Frontal cortex (tissue), 4 donors: ENCODE results near the gene STARD13. TPM values are rescaled to one million over a fixed set of nuclear protein-coding genes. Genes with fewer than 3 reads are reported as not detected.

Experiments
- DNase-seq, 2 donors: peaks; one replicate each; pipeline ENCODE4 v3.0.0; 2012; ENCODE audit warnings: low spot score in 2 of 2
- FAIRE-seq: peaks from 2 replicates; lab custom pipeline; 2012; peaks lifted over from hg19 to GRCh38; lab: Jason Lieb, UNC
- total RNA-seq: library from RNA; depleted of rRNA; stranded (reverse); fragments of >200 nt; gene quantifications from one replicate; pipeline ENCODE4 v1.2.3, GENCODE V29; 2014
- donor health status: control.
- donor health status: control.
- donor health status: control.

STARD13 gene
- total RNA-seq, 1 donor from 2014 or later = 6.5 TPM

DNA sequence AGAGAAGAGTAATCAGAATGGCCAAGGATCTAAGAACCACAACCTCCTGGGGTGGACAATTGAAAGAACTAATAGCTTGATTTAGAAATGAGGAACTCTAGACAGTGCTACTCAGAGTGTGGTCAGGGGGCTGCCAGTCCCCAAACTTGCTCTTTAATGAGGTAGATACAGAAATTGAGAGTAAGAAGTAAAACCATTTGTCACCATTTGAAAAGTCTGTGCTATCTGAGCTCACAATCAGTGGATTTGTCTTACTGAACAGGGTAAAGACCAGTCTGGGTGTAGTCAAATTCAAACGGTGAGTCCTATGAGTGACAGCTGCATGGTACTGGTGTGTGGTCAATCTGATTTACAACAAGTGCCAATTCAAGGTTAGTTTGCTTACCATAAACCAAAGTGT is 150.5 kb downstream of the STARD13 start:
- DNase-seq (no peak), FAIRE-seq (no peak)

DNA sequence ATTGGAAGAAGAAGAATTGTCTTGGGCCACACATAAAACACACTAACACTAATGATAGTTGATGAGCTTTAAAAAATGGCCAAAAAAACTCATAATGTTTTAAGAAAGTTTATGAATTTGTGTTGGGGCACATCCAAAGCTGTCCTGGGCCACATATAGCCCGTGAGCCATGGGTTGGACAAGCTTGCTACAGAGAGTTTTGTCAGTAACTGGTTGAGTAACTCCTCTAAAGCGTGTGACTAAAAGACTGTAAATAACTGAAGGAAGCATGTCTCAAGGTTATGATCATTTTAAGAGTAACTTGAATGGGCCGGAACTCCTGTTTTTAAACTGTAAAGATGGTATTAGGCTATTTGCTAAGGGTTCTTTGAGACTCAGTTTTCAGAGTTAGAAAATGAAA is 151.3 kb downstream of the STARD13 start:
- DNase-seq (no peak), FAIRE-seq (no peak)

DNA sequence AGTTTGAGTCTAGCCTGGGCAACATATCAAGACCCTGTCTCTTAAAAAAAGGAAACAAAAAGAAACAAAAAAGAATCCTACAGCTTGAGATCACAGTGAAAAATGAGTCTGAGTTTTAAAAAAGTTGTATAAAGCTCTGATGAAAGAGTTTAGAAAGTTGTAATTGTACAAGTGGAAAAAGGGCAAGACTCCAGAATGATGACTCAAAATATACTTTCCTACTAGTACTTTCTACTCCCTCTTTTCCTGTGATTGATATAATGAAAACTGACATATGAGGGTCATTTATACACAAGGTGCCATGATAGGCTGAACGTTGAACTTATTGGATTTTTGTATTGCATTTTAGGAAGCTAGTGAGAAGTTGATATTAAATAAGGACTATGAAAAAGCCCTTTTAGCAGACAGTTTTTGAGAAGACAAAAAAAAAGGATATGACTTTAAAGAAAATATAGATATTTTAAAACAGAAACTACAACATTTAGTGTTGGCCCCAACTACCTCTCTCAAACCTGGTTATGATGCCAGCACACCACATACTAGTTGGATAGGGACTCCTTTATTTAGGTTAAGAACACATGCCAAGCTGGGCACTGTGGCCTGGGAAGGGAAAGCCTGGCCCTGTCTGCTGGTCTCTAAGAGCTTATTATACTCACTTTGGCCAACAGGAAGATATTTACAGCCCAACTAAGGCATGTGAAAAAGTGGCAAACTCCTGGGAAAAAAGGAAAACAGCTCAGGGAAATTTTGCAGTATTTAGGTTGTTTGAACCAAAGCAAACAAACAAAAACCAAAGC is 152.7 kb downstream of the STARD13 start:
- FAIRE-seq (no peak), DNase-seq (no peak)

DNA sequence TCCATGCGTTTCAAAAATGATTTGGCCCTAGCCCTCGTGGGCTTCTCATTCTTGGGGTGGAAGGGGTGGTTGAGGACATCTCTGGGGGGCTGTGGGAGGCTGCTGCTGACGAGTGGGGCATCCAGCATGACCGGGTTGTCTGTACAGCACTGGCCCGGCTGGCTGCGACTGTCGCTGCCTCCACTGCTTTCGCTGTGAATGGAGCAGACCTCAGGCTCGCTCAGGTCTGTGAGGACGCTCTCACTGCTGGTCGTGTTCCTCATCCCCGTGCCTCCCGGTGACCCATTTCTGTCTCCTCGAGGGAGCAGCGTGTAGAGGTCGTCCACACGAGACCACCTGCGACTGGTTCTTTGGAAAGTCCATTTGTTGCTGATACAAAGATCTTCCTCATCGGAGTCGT is 155.7 kb downstream of the STARD13 start:
- DNase-seq (no peak), FAIRE-seq (no peak)

DNA sequence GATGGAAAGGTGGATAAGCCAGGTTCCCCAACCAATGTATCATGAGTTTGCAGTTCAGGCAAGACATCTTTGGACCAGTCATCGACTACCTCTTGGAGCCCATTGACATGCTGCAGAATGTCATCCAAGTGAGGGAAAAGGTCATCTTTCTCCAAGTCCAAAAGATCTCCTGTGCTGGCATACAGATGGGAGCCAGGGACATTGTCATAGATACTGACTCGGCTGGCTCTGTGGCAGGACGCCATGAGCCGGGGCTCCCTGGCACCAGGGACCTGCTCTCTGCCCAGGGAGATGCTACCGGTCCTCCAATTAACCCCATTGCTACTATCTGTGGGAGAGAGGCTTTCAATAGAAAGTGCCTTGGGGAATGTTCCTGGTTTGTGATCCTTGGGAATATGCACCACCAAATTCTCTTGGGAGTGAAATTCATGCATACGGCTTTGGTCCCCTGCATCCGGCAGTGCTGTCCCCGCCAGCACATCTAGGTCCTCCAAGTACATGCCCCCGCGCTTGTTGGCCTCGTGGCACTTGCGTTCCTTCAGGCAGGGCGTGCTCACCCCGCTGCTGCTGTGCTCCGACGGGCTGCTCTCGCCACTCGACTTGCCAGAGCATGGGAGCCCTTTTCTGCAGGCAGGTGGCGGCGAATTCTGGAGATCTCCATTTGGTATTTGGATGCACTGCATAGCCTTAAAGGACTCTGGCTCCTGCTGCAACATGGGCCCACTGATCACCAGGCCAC is 156.3 kb downstream of the STARD13 start:
- no peak for DNase-seq
- FAIRE-seq = no peak

DNA sequence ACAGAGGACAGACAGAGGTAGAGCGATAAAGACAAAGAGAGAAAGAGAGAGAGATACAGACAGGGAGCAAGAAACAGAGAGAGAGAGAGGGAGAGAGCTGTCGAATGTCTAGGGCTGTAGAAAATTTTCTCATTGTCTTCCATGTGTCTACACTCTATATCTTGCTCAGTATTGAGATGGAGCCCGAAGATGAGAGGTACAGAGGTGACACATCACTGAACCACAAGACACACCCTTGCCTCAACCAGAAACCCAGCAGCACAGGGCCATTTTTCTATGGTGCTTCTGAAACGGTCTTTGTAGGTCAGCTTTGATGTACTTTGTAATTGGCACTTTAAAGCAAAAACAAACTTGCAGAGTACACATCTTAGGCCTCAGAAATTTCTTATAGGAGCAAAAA is 157.4 kb downstream of the STARD13 start:
- FAIRE-seq = no peak

DNA sequence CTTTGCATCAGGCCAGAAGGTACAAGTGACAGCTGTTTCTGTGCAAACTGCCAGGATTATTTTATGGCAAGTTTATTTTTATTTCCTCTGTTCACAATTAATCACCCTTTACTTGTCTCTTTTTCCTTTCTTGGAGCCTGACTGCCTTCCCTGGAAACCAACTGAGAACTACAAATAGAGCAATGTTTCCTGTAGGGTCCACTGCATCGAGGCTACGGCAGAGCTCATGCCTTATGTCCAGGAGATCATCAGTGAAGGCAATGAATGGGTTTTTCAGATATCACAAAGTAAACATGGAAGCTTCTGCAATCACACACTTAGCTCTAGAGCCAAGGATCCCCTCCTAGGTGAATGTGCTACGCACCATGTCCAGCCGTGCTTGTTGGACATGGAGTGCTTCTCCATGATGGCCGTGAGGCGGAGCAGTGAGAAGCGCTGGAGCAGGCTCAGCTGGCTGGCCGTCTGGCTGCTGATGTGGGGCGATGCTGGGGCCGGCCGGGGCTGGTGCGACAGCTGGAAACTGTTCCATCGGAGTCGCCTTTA is 158.5 kb downstream of the STARD13 start:
- FAIRE-seq = no peak

More for the DNA sequence above, 157.4 kb downstream of the STARD13 start:
- no peak for DNase-seq

DNA sequence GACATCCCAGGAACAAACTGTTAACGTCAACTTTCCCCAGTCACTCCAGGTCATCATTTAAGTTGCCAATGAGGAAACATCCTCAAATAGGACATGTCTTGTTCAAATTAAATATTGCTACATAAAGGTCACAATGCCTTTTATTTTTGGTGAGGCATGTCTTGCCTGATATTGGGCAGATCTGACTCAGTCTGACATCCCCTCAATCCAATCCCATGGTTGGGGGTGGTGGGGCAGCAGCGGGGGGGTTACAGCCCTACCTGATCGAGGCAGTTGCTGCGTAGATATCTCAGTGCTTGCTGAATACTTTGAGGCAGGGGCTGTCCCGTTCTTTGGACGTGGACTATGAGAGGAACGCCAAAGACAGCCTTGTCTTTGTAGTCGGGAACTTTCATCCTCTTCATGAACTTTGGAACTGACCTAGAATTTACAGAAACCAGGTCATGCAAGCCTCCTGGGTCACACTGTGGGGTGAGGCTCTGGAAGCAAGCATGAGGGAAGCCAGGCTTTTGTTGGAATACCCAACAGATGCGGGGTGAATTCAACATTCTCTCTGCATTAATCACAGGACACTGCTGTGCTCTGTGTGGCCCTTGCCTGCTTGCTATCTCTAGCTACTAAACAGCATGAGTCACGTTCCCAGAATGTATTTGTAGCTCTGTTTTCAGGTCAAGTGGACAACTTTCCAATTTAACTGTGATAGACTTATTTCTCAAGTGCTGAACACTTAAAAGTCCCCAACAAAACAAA is 159.6 kb downstream of the STARD13 start:
- DNase-seq (peak in 1 of 2 donors; percentile 43), FAIRE-seq (no peak)

More for the DNA sequence above, 158.5 kb downstream of the STARD13 start:
- DNase-seq = no peak

DNA sequence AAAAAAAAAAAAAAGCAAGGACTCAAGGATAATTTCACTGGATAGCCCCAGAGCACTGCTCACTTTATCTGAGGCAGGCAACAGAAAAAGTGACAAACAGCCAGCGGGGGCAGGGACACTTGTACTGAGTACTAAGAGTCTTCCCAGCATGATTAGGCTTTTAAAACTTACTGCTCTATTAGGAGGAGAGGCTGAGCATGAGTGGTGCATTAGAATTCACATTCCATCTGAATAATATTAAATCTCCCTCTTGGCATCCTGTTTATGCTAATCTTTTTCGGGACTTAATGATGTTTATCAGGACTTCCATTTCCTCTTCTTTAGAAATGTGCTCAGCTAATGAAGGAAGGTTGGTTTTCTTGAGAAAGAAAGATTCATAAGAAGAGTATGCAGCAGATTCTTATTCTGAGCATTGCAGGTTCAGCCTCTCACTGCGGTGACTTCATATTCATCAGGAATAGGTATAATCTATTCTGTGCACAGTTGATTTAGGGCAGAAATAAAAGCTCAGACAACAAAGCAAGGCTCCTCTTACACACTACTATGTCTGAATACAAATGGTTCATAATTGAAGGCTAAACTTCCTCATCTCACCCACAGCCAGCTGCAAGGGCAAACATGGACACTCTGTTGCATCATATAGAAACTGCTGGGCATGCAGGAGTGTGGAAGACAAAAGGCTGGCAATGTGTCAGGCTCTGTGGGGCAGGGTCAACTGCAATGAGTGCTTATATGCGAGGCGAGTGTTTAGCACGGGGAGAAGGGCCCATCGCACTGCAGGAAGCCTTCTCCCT is 162.3 kb downstream of the STARD13 start:
- DNase-seq = no peak
- no peak for FAIRE-seq

DNA sequence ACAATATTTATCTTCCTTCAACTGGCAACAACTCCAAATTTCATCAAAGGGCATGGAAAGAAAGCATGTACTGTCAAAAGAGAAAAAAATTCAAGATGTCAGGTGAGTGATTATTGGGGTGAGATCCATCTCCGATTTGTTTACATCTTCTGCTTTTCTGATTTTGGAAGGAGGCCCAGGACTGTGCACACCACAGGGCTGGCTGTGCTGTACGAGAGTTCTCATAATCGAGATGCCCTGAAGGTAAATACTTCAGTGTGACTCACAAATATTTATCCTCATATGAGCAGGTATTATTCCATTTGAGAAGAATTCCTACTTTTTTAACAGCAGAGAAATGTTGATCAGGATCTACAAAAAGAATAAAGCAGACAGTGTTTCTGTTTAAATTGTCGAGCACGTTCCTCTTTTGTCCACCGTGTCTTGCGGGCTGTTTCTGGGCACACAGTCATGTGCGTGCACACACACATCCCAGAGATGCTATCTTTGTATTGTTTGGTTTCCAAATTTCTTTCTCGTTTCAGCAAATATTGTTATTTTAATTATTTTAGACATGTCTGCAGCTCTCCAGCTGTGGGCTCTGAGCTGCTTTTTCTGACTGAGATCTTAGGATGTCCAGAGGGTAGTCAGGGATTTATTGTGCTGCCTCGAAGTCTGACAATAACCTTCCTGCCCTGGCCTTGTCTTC is 165.6 kb downstream of the STARD13 start:
- FAIRE-seq (no peak), DNase-seq (no peak)

DNA sequence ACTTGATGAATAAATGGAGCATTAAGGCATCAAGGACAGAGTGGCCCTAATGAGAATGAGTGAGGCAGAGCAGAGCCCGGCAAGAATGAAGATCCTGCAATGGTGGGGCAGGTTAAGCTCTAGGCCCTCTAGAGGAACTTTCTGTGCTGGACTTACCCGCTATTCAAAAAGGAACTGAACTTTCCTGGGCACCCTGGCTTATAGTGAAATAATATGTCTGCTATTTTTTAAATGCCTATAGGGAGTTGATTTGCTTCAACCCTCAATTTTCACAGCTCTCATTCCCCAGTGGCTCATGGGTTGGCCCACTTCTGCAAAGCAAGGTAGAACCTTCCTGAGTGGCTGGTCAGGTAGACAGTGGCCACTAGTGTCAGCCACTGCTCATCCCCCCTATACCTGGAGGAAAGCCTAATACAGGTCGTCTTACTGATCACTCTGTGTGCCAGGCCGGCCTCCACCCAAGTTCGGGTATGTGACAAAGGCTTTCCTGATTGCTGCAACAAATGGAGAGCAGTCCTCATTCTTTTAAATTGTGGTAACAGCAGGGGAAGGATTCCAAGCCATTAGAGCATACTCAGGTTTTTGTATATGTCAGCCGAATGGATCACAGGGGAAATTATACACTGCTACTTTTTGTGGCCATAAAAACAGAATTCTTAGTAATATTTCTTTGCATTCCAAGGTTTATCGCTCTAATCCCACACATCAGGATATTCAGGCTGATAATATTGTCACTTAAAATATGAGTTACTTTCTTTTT is 166.4 kb downstream of the STARD13 start:
- FAIRE-seq = no peak
- no peak for DNase-seq

DNA sequence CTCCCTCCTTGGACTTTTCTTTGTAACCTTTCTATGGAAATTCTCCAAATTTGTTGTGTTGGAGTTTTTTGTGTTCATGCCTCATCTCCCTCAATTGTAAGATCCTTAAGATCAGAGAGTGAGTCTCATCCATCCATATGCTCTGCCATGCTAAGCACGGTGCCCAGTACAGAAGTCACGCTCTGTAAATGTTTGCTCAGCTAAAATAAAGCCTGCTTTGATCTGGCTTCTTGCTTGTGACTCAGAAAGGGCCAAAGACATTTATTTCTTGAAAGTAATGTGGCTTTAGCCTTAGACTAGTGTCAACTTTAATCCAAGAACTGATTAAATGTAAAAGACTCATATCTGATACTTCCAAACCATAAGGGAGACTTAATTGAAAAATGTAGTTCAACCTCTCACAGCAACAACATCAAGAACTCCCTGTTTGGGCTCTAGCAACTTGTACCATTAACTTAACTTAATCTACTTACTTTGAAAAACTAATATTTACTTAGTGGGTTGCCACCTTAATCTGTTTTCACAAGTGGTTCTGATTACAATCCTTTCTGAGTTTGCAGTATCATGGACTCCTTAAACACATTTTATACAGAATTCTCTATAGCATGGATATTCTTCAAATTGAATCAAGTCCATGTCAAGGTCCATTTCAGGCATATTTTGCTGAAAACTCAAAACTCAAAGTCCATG is 169.1 kb downstream of the STARD13 start:
- FAIRE-seq = no peak
- DNase-seq = no peak

DNA sequence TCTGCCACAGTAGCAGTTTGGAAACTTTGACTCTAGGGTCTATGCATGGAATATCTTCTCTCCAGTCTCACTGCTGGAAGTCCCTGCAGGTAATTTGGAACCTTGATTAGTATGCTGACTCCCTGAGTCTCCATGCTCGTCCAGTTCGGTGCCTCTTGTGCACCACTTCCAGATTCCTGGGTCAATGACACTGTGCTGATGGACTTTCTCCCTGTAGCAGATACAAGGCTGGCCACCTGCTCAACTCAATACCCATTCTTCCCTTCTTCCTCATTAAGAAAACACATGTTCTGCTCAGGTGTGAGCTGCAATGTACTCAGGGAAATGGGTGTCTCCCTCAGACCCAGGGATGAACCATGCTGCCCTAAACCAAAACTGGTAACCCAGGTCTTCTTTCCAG is 170.3 kb downstream of the STARD13 start:
- DNase-seq (no peak), FAIRE-seq (no peak)

DNA sequence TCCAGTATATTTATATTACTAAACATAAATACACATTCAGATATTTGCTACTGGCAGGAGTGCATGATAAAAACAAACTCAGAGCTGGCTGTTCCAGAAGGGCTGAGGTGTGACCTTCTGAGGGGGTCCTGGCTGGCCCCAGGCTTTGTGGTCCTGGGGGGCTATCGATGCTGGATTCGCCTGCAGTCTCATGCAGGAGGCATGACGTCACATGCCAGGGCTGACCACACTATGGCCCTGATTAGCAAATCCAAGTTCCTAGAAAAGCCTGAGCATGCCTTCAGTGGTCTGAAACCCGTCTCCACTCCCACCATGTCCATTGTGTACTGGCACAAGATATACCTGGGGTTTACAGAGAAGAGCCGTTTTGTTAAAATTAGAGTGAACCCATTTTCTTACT is 171.4 kb downstream of the STARD13 start:
- DNase-seq (no peak), FAIRE-seq (no peak)

DNA sequence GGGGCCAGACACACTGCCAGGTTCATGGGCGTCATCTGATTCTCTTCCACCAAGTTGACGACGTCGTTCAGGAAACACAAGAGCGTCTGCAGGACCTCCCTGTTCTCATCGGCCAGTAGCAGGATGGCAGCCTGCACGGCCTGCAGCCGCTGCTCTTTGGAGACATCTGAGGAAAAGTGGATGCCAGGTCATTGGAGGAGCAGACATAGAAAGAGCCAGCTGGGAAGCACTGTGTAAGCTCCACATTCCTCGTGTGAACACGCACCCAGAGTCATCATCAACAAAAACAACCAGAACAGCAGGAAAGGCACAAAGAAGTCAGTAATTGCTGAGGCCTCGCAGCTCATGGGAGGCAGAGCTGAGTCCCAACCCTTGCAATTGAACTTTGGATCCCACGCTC is 172.8 kb downstream of the STARD13 start:
- DNase-seq (no peak), FAIRE-seq (no peak)

DNA sequence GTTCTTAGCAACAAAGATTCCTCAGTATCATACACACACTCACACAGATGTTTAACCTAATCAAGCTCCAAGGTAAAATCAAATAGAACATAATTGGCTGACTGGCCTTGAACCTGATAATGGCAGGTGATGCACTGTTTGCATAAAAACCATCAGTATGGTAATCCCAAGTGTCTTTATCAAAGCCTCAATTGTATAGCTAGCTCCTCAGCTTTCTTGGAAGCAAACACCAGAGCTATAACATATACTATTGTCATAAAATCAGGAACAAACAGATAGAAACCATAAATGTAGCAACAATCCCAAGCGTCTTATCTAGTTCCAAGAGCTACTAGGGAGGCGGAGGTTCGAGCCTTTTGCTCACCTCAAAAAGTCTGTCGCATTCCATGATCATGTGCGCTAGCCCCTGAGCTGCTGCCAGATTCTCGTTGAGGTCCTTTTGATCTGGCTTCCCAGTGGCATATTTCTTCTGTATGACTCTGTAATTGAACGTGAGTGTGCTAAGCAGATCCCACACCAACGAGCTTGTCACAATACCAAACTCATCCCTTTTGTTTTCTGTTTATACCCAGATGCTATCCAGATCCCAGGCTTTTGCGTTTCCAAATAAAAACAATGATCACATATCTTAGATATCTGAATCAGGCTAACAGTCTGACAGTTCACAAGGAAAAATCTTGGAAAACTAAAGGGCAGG is 174.0 kb downstream of the STARD13 start:
- no peak for FAIRE-seq
- no peak for DNase-seq

DNA sequence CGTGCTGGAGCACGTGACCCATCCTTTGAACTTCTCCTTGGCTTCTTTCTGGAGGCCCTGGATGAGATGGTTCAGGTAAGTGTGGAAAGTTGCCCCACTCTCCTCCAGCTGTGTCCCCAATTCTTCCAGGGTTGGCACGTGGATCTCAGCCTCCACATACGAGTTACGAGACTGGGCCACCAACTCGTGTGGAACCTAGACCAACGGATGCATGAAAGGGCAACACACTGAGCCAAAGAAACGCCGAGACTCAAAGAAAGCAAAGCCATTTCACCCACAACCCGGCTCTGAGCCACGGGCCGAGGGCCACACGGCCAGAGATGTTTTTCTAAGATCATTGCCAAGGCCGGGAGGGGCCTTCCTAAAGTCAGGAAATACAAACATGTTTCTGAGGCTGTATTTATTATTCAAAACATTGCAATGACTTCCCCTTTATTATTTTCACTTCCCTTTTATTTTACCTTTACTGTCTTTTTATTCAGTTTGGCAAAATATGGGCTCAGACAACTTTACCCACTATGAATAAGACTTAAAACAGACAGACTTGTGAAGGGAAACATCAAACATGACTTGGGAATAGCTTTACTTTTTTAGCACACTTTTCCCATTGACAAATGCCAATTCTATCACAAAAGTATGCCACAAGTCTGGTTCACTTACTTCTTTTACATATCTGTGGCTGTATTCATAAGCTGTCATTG is 174.7 kb downstream of the STARD13 start:
- DNase-seq = no peak
- no peak for FAIRE-seq
